Measurements from ENCODE around the gene LRPPRC. TPM values are rescaled to one million over a fixed set of nuclear protein-coding genes. Genes with fewer than 3 reads are reported as not detected.

The LRPPRC gene
- total and polyA plus RNA-seq, 9 of the 15 experiments (the other 6 are each of a cell fraction or from before 2014, with no cell fraction given): 41.5 to 214 (median 138) TPM

DNA sequence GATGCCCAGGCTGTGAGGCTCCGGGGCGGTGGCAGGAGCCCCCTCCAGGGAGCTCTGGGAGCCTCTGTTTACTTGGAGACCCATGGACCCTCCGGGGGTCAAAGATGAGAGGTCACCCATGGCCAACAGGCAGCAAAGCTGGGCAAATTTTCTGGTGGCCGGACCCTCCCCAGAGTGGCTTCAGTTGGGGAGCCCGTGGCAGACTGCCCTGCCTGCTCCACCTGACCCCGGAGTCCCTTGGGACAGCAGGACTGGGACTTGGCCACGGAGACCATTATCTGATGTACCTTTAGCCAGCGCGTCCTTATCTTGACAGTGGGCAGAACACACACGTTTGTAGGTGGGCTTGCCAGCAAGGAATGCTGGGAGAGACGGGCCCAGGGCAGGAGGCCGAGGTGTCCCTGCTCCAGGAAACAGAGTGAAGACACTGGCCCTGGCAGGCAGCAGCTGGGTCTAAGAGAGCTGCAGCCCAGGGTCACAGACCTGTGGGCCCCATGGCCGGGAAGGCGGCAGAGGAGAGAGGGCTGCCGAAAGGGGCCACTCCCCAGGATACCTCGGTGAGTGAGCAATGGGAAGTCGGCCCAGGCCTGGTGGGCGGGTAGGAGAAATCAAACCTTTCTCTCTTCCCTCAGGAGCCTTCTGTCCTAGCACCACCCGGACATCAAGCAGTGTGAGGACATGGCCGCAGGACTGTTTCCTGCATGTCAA lies 157.1 kb downstream of the LRPPRC start, which contains the start of the genes ABCG5 and ABCG8:
TSS of gene ABCG5 (minus strand) at position 280 of the 708 bp plus-strand sequence. CDS start at position 120, 160 bp downstream.
TSS of gene ABCG8 (plus strand) at position 412 of the 708 bp plus-strand sequence. CDS start at position 495, 83 bp downstream.
- BruUV-seq (replicated peaks): no TSS peak
- H3K9me3 ChIP-seq (replicated peaks; ENCODE audit: control insufficient read depth, insufficient read depth, low read depth, low read length): no peaks in the 10 kb centered on the region
- peaks cover 2 to 10% of the 10 kb centered on the region in 2 experiments; a peak in 3 of 5 replicates for H3K4me1 ChIP-seq (replicated peaks in 1 of 2; ENCODE audit: control insufficient read depth in 2 of 2, insufficient read depth in 2 of 2, low read length in 2 of 2)
- H3K36me3 ChIP-seq (ENCODE audit: control insufficient read depth, insufficient read depth, low read length): no peaks in the 10 kb centered on the region
- peak within 1 kb of the TSS in 1 of 2 experiments; percentile 33; a peak in 1 of 4 replicates for H3K9ac ChIP-seq (ENCODE audit: insufficient read depth in 1 of 2, low read depth in 2 of 2, low read length in 2 of 2)
- H3K27me3 ChIP-seq (ENCODE audit: control insufficient read depth in 2 of 2, insufficient read depth in 2 of 2, low read length in 2 of 2): peaks cover 36 to 54% of the 10 kb centered on the region in 2 experiments
- no peak for FAIRE-seq
- ATAC-seq: peak; percentile 35
- no peak within 1 kb of the TSS for H3K27ac ChIP-seq (ENCODE audit: extremely low read depth, low read depth, low read length)
- H3K4me2 ChIP-seq (ENCODE audit: insufficient read depth, low read length): no peak within 1 kb of the TSS
- no peak within 1 kb of the TSS for H3K4me3 ChIP-seq
- 22% methylated on average over 20 of the region's 20 CpGs for WGBS (ENCODE audit: insufficient coverage, low coverage, missing lambda C conversion rate)
- no peaks in the 10 kb centered on the region for H3K9me1 ChIP-seq (ENCODE audit: control insufficient read depth, insufficient read depth, low read length)
- intact Hi-C loops (cut with micrococcal nuclease): no loop called here
- H4K20me1 ChIP-seq (replicated peaks; ENCODE audit: control insufficient read depth, insufficient read depth, low read length): no peaks in the 10 kb centered on the region
- POLR2A ChIA-PET: interaction anchor here (0.6 kb wide), 1 partner anchor 1028 kb away, joined by 5 read pairs; no protein-coding TSS in a partner anchor
- in situ Hi-C loops (cut with MboI): no loop called here
- no peak for DNase-seq (ENCODE audit: extremely low read depth in 1 of 4, low spot score in 3 of 4)
- TF ChIP-seq TAF1 (IDR thresholded peaks at IDR 0.05; ENCODE audit: control insufficient read depth, extremely low read depth, insufficient read depth, low read length, severe bottlenecking): no peak
- TF ChIP-seq PTTG1 (tag; IDR thresholded peaks at IDR 0.05; ENCODE audit: low read depth): no peak
- no peak for TF ChIP-seq SMARCE1 (IDR thresholded peaks at IDR 0.05)
- no peak for TF ChIP-seq GTF2A2 (tag; IDR thresholded peaks at IDR 0.05)
- TF ChIP-seq KLF1 (tag; IDR thresholded peaks at IDR 0.05): no peak
- no peak for TF ChIP-seq ZZZ3 (IDR thresholded peaks at IDR 0.05)
- no peak for TF ChIP-seq TEAD2 (tag; IDR thresholded peaks at IDR 0.05)
- TF ChIP-seq, protein P1, sequence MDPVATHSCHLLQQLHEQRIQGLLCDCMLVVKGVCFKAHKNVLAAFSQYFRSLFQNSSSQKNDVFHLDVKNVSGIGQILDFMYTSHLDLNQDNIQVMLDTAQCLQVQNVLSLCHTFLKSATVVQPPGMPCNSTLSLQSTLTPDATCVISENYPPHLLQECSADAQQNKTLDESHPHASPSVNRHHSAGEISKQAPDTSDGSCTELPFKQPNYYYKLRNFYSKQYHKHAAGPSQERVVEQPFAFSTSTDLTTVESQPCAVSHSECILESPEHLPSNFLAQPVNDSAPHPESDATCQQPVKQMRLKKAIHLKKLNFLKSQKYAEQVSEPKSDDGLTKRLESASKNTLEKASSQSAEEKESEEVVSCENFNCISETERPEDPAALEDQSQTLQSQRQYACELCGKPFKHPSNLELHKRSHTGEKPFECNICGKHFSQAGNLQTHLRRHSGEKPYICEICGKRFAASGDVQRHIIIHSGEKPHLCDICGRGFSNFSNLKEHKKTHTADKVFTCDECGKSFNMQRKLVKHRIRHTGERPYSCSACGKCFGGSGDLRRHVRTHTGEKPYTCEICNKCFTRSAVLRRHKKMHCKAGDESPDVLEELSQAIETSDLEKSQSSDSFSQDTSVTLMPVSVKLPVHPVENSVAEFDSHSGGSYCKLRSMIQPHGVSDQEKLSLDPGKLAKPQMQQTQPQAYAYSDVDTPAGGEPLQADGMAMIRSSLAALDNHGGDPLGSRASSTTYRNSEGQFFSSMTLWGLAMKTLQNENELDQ (CRISPR knock-in tag; IDR thresholded peaks at IDR 0.05; ENCODE audit: borderline replicate concordance): no peak
- TF ChIP-seq KAT7 (CRISPR knock-in tag; IDR thresholded peaks at IDR 0.05; ENCODE audit: borderline replicate concordance): no peak
- no peak for TF ChIP-seq SMARCC2 (IDR thresholded peaks at IDR 0.05; ENCODE audit: low read depth)
- TF ChIP-seq NR4A1 (CRISPR knock-in tag; IDR thresholded peaks at IDR 0.05): no peak
- no peak for TF ChIP-seq NR4A1 (tag; IDR thresholded peaks at IDR 0.05)
- TF ChIP-seq CSDE1 (IDR thresholded peaks at IDR 0.05): no peak
- TF ChIP-seq MCM7 (IDR thresholded peaks at IDR 0.05): no peak
- CTCF ChIA-PET (ENCODE audit: low intra/inter-chr PET ratio): no interaction called here
- H3K79me2 ChIP-seq (ENCODE audit: control insufficient read depth, insufficient read depth, low read length): no peaks in the 10 kb centered on the region
- no peak within 1 kb of the TSS for H2AFZ ChIP-seq (ENCODE audit: low read depth, low read length)

Measured in K562 (cell line).